Naive thymus-derived CD4-positive, alpha-beta T cell (primary cell): ENCODE measurements around the gene LACC1. TPM values are rescaled to one million over a fixed set of nuclear protein-coding genes. Genes with fewer than 3 reads are reported as not detected.

Experiments
- ATAC-seq: fragments of 150-1000 bp; cut with Tn5 transposase; 2 replicates; pipeline ENCODE4 v1.10.0; 2021; ENCODE audit warnings: mild to moderate bottlenecking, moderate library complexity
- CTCF ChIA-PET: fragments of 350-600 bp; sonication (Branson Sonifier 250); formaldehyde crosslinking; loops from one replicate; lab custom pipeline; 2021; ENCODE audit warnings: antibody characterized with exemption; lab: Charles Lee
- POLR2A ChIA-PET: fragments of 350-600 bp; sonication (Branson Sonifier 250); formaldehyde crosslinking; loops from one replicate; lab custom pipeline; 2021; ENCODE audit warnings: antibody characterized with exemption, inconsistent platforms; lab: Charles Lee
- DNase-seq, 9 donors: peaks; one replicate each; pipeline versions ENCODE4 v3.0.0 to v3.0.0-alpha.2; 2020 to 2022; ENCODE audit warnings: mixed read lengths in 1 of 9
- H3K27ac ChIP-seq: one replicate; pipeline ENCODE4 v1.7.0; 2013; ENCODE audit warnings: mild to moderate bottlenecking, low read depth, low read length, moderate library complexity
- H3K27me3 ChIP-seq, 2 donors: one replicate each; pipeline ENCODE4 v1.7.0; 2013; ENCODE audit warnings: low read length in 2 of 2, mild to moderate bottlenecking in 2 of 2, moderate library complexity in 2 of 2; ENCODE audit not compliant: control insufficient read depth in 2 of 2, insufficient read depth in 2 of 2
- H3K36me3 ChIP-seq, 3 experiments: 1 replicate in 2 of 3; 2 replicates in 1 of 3; pipeline ENCODE4 v1.7.0; 2013; ENCODE audit warnings: low read length in 3 of 3, mild to moderate bottlenecking in 3 of 3, moderate library complexity in 1 of 3; ENCODE audit not compliant: insufficient read depth in 3 of 3, control insufficient read depth in 2 of 3
- H3K4me1 ChIP-seq, 2 donors: one replicate each; pipeline ENCODE4 v1.7.0; 2013; ENCODE audit warnings: low read length in 2 of 2, mild to moderate bottlenecking in 2 of 2, moderate library complexity in 1 of 2; ENCODE audit not compliant: control insufficient read depth in 2 of 2, insufficient read depth in 2 of 2
- H3K4me3 ChIP-seq: 2 replicates; pipeline ENCODE4 v1.7.0; 2013; ENCODE audit warnings: mild to moderate bottlenecking, low read length
- H3K9me3 ChIP-seq, 3 experiments: 1 replicate in 2 of 3; 2 replicates in 1 of 3; pipeline ENCODE4 v1.7.0; 2013; ENCODE audit warnings: low read length in 3 of 3; ENCODE audit not compliant: control insufficient read depth in 2 of 3
- H3K27ac Mint-ChIP-seq, 9 donors: one replicate each; pipeline ENCODE4 v1.8.0; 2020 to 2022; ENCODE audit warnings: mixed read lengths in 9 of 9, mild to moderate bottlenecking in 8 of 9, moderate library complexity in 5 of 9, inconsistent platforms in 2 of 9
- H3K27me3 Mint-ChIP-seq, 5 donors: one replicate each; pipeline ENCODE4 v1.8.0; 2021 to 2022; ENCODE audit warnings: mixed read lengths in 5 of 5, mild to moderate bottlenecking in 1 of 5
- H3K36me3 Mint-ChIP-seq, 5 donors: one replicate each; pipeline ENCODE4 v1.8.0; 2020 to 2022; ENCODE audit warnings: mixed read lengths in 5 of 5, mild to moderate bottlenecking in 3 of 5, inconsistent platforms in 1 of 5
- H3K4me1 Mint-ChIP-seq, 7 donors: one replicate each; pipeline ENCODE4 v1.8.0; 2020 to 2022; ENCODE audit warnings: mixed read lengths in 7 of 7, mild to moderate bottlenecking in 3 of 7, inconsistent platforms in 1 of 7
- H3K4me3 Mint-ChIP-seq, 10 donors: one replicate each; pipeline ENCODE4 v1.8.0; 2020 to 2022; ENCODE audit warnings: mild to moderate bottlenecking in 10 of 10, mixed read lengths in 10 of 10, moderate library complexity in 6 of 10, inconsistent platforms in 2 of 10
- H3K9me3 Mint-ChIP-seq, 11 donors: one replicate each; pipeline ENCODE4 v1.8.0; 2020 to 2022; ENCODE audit warnings: mixed read lengths in 11 of 11, mild to moderate bottlenecking in 4 of 11, inconsistent platforms in 1 of 11, moderate library complexity in 1 of 11
- intact Hi-C, 2 donors: fragments of 100-400 bp; cut with micrococcal nuclease; formaldehyde crosslinking; loops; one replicate each; pipeline ENCODE4 v1.15.1; 2023
- polyA plus RNA-seq, 2 donors: library from polyadenylated mRNA; unstranded; fragments of 300-500 nt; fragmentation: Illumina TruSeq; gene quantifications; one replicate each; pipeline ENCODE4 v1.2.3, GENCODE V29; 2021
- total RNA-seq, 6 experiments: library from RNA in 5 of 6; stranded (reverse) in 5 of 6; gene quantifications; 1 replicate in 5 of 6; 2 replicates in 1 of 6; pipeline ENCODE4 v1.2.3 and lab custom pipeline; 2021 to 2026

LACC1 gene
- total and polyA plus RNA-seq, 7 experiments from 2014 or later: 0.65 to 5.3 (median 2.8) TPM; not detected in 1

GRCh38 chr13:43872181-43872580 is 7.5 kb upstream of the LACC1 start:
- Mint-ChIP-seq H3K27ac (no peak overlapping the region), H3K9me3 (no peaks in the 10 kb centered on the region), H3K36me3 (peaks cover 0 to 3% (median 0%) of the 10 kb centered on the region in 5 donors), H3K27me3 (peaks cover 0 to under 1% (median 0%) of the 10 kb centered on the region in 5 donors), H3K4me3 (no peak overlapping the region), H3K4me1 (peaks cover 0 to 2% (median 0%) of the 10 kb centered on the region in 7 donors)
- intact Hi-C loops: loop anchor here in 1 of 2 donors (5.0 to 10.0 kb wide), 3 partner anchors 507 to 1597 kb away; partner anchors contain the start of gene AKAP11
- no peaks in the 10 kb centered on the region for H3K9me3 ChIP-seq
- POLR2A ChIA-PET: no interaction called here
- no peak for DNase-seq
- H3K36me3 ChIP-seq: no peaks in the 10 kb centered on the region
- H3K4me3 ChIP-seq: no peak overlapping the region
- H3K27ac ChIP-seq: no peak overlapping the region
- CTCF ChIA-PET: no interaction called here
- no peak for ATAC-seq
- no peaks in the 10 kb centered on the region for H3K27me3 ChIP-seq
- H3K4me1 ChIP-seq: no peaks in the 10 kb centered on the region

- Mint-ChIP-seq H3K27ac (no peak overlapping the region), H3K4me1 (peaks cover 8 to 18% (median 14%) of the 10 kb centered on the region in 7 donors), H3K27me3 (peaks cover 0 to 9% (median 0%) of the 10 kb centered on the region in 5 donors), H3K9me3 (no peaks in the 10 kb centered on the region), H3K36me3 (no peaks in the 10 kb centered on the region), H3K4me3 (no peak overlapping the region)
- no peaks in the 10 kb centered on the region for H3K27me3 ChIP-seq
- intact Hi-C loops: loop anchor here (1.0 to 10.0 kb wide), 10 partner anchors 8 to 1600 kb away; partner anchors contain the start of genes AKAP11 (in 1 of the 2) and EPSTI1 (in 1 of the 2)
- no peak for ATAC-seq
- CTCF ChIA-PET: no interaction called here
- peaks cover 0 to 5% of the 10 kb centered on the region in 2 donors for H3K4me1 ChIP-seq
- H3K4me3 ChIP-seq: no peak overlapping the region
- no peaks in the 10 kb centered on the region for H3K9me3 ChIP-seq
- no peaks in the 10 kb centered on the region for H3K36me3 ChIP-seq
- DNase-seq: peak in 4 of 9 donors; percentile 10 to 24 (median 22)
- POLR2A ChIA-PET: no interaction called here
- no peak overlapping the region for H3K27ac ChIP-seq
Observed at GRCh38 chr13:43874504-43875092, 5.1 kb upstream of the LACC1 start.

- no peak overlapping the region for H3K27ac Mint-ChIP-seq
- H3K4me3 Mint-ChIP-seq: no peak overlapping the region
- peaks cover 15 to 27% (median 23%) of the 10 kb centered on the region in 7 donors for H3K4me1 Mint-ChIP-seq
- intact Hi-C loops: loop anchor here (5.0 to 10.0 kb wide), 5 partner anchors 396 to 1602 kb away; partner anchors contain the start of genes AKAP11 (in 1 of the 2) and EPSTI1 (in 1 of the 2)
- peaks cover 0 to 24% (median 3%) of the 10 kb centered on the region in 5 donors for H3K27me3 Mint-ChIP-seq
- CTCF ChIA-PET: no interaction called here
- Histone ChIP-seq H3K4me3 (no peak overlapping the region), H3K9me3 (no peaks in the 10 kb centered on the region), H3K27me3 (no peaks in the 10 kb centered on the region), H3K27ac (no peak overlapping the region), H3K36me3 (no peaks in the 10 kb centered on the region), H3K4me1 (peaks cover 0 to 9% of the 10 kb centered on the region in 2 donors)
- peaks cover 0 to 6% (median 0%) of the 10 kb centered on the region in 5 donors for H3K36me3 Mint-ChIP-seq
- ATAC-seq (no peak), DNase-seq (no peak)
- H3K9me3 Mint-ChIP-seq: no peaks in the 10 kb centered on the region
- POLR2A ChIA-PET: interaction anchor here (0.5 kb wide), 1 partner anchor 621 kb away, joined by 3 read pairs; no protein-coding TSS in a partner anchor
Observed at GRCh38 chr13:43876366-43876765, 3.3 kb upstream of the LACC1 start.

- H3K36me3 Mint-ChIP-seq: peaks cover 0 to 10% (median 0%) of the 10 kb centered on the region in 5 donors
Observed at GRCh38 chr13:43877326-43877725, 2.4 kb upstream of the LACC1 start.

GRCh38 chr13:43877766-43878165 is 1.9 kb upstream of the LACC1 start:
- Mint-ChIP-seq H3K27me3 (peaks cover 0 to 33% (median 3%) of the 10 kb centered on the region in 5 donors), H3K36me3 (peaks cover 0 to 10% (median 0%) of the 10 kb centered on the region in 5 donors), H3K27ac (peak overlapping the region in 8 of 9 donors; percentile 9 to 78 (median 48)), H3K4me1 (peaks cover 15 to 27% (median 23%) of the 10 kb centered on the region in 7 donors), H3K4me3 (peak overlapping the region in 8 of 10 donors; percentile 12 to 93 (median 84)), H3K9me3 (no peaks in the 10 kb centered on the region)
- H3K36me3 ChIP-seq: no peaks in the 10 kb centered on the region
- no peak overlapping the region for H3K27ac ChIP-seq
- CTCF ChIA-PET: interaction anchor here (0.7 kb wide), 1 partner anchor 908 kb away, joined by 4 read pairs; no protein-coding TSS in a partner anchor
- H3K4me3 ChIP-seq: no peak overlapping the region
- ATAC-seq: no peak
- intact Hi-C loops: loop anchor here (2.0 to 10.0 kb wide), 7 partner anchors 395 to 1603 kb away; partner anchors contain the start of genes EPSTI1 (in 2 of the 2) and AKAP11 (in 1 of the 2)
- no peak for DNase-seq
- peaks cover 0 to 9% of the 10 kb centered on the region in 2 donors for H3K4me1 ChIP-seq
- POLR2A ChIA-PET: no interaction called here
- H3K9me3 ChIP-seq: no peaks in the 10 kb centered on the region
- H3K27me3 ChIP-seq: no peaks in the 10 kb centered on the region

More at GRCh38 chr13:43877326-43877725, 2.4 kb upstream of the LACC1 start:
- ChIA-PET CTCF (interaction anchor here (0.7 kb wide), 2 partner anchors 908 to 1550 kb away, joined by 3 to 4 read pairs; no protein-coding TSS in a partner anchor), POLR2A (no interaction called here)
- Histone ChIP-seq H3K4me1 (peaks cover 0 to 9% of the 10 kb centered on the region in 2 donors), H3K36me3 (no peaks in the 10 kb centered on the region), H3K9me3 (no peaks in the 10 kb centered on the region), H3K4me3 (no peak overlapping the region), H3K27me3 (no peaks in the 10 kb centered on the region), H3K27ac (no peak overlapping the region)
- DNase-seq (no peak), ATAC-seq (no peak)
- Mint-ChIP-seq H3K9me3 (no peaks in the 10 kb centered on the region), H3K4me1 (peaks cover 15 to 27% (median 23%) of the 10 kb centered on the region in 7 donors), H3K27me3 (peaks cover 0 to 33% (median 3%) of the 10 kb centered on the region in 5 donors), H3K27ac (peak overlapping the region in 7 of 9 donors; percentile 9 to 78 (median 39)), H3K4me3 (peak overlapping the region in 7 of 10 donors; percentile 56 to 91 (median 82))
- intact Hi-C loops: loop anchor here (5.0 to 10.0 kb wide), 5 partner anchors 395 to 1603 kb away; partner anchors contain the start of genes AKAP11 (in 1 of the 2) and EPSTI1 (in 1 of the 2)

- intact Hi-C loops: loop anchor here (1.0 to 10.0 kb wide), 8 partner anchors 26 to 1604 kb away; partner anchors contain the start of genes EPSTI1 (in 2 of the 2) and AKAP11 (in 1 of the 2)
- ChIA-PET POLR2A (interaction anchor here (1.2 to 1.5 kb wide), 2 partner anchors 46 to 396 kb away, joined by 4 to 9 read pairs; no protein-coding TSS in a partner anchor), CTCF (interaction anchor here (1.1 kb wide), 1 partner anchor 795 kb away, joined by 3 read pairs; no protein-coding TSS in a partner anchor)
- Histone ChIP-seq H3K27me3 (no peaks in the 10 kb centered on the region), H3K4me3 (peak within 1 kb of the TSS; percentile 60), H3K27ac (peak within 1 kb of the TSS; percentile 72), H3K9me3 (no peaks in the 10 kb centered on the region), H3K36me3 (no peaks in the 10 kb centered on the region), H3K4me1 (peaks cover 0 to 9% of the 10 kb centered on the region in 2 donors)
- DNase-seq: peak; percentile 44 to 81 (median 65)
- Mint-ChIP-seq H3K4me1 (peaks cover 15 to 27% (median 23%) of the 10 kb centered on the region in 7 donors), H3K27ac (peak within 1 kb of the TSS; percentile 53 to 90 (median 81)), H3K36me3 (peaks cover 0 to 10% (median 0%) of the 10 kb centered on the region in 5 donors), H3K9me3 (no peaks in the 10 kb centered on the region), H3K4me3 (peak within 1 kb of the TSS; percentile 82 to 93 (median 90)), H3K27me3 (peaks cover 0 to 33% (median 3%) of the 10 kb centered on the region in 5 donors)
- peak; percentile 91 for ATAC-seq
Observed at GRCh38 chr13:43878892-43879754, 581 bp upstream of the LACC1 start, which contains the start of gene CCDC122. CCDC122 (minus strand) TSS chr13:43879740; CDS start chr13:43869376, 10,364 bp downstream.
